HG03575 (cell line): Measurements from ENCODE around the gene KIF23.
"Not testable (repeated sequence)": the region's sequence is repeated elsewhere in the genome, so short reads cannot be mapped to it uniquely, and the experiment has no call there.

Experiments
- ATAC-seq: cut with Tn5 transposase; IDR thresholded peaks from one replicate; pipeline ENCODE4 v1.9.1; 2021; ENCODE audit not compliant: unreplicated experiment, insufficient number of reproducible peaks, low FRiP score; ENCODE audit errors: extremely low read depth

The KIF23 gene

DNA sequence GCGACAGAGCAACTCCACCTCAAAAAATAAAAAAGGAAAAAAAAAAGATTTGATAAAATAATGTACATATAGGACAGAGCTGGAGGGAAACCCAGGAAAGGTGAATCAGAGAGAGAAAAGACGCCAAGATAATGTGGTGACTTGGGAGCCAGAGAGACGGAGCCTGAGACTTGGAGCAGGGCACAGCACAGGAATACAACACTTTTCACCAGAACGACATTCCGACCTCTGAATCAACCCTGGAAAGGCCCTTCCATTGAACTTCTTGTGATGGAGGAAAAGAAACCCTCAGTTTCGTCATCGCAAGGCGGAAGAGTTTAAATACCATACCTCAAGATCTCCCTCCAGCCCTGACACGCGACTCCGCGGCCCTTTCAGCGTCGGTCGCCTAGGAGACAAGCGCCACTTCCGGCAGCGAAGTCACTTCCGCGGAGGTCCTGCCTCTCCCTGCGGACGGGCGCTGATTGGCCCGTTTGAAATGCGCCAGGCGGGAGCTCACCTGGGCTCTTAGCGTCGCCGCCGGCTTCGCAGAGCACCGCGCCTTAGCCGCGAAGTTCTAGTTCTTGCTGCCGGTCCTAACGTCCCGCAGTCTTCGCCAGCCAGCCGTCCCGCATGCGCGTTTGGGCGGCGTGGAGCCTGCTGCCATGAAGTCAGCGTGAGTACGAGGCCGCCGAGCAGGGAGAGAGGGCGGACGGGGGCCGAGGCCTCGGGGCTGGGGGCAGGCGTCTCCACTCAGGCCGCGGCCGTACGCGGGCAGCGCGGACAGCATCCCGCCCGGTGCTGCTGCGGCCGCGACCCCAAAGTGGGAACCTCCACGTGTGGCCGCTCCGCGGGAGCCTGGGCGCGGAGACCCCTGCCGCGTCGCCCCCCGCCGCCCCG lies at the start of gene KIF23:
KIF23 (plus strand) TSS at position 528 of the 879 bp plus-strand sequence; CDS start at position 645, 117 bp downstream.
- ATAC-seq, result peak; percentile 51

- no peak for ATAC-seq
Measured at GRCh38 chr15:69367236-69367635, 46.9 kb upstream of the KIF23 start.

DNA sequence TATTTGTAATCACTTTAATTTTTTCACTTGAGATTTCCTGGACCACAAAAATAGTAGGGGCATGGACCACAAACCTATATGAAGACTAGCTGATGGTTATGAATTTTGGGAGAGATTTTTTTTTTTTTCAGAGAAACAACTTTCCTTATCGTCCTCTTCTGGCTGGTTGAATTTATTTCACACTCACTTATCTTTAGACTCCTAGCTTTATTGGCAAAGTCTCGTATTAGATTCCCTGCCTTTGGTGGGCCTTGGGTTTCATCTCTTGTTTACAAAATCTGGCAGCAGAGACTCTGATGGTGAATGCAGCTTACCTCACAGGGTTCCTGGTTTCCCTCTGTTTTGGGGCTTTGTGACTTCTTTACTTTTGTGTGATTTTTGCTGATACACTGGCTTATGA lies 44.5 kb upstream of the KIF23 start:
- no peak for ATAC-seq

DNA sequence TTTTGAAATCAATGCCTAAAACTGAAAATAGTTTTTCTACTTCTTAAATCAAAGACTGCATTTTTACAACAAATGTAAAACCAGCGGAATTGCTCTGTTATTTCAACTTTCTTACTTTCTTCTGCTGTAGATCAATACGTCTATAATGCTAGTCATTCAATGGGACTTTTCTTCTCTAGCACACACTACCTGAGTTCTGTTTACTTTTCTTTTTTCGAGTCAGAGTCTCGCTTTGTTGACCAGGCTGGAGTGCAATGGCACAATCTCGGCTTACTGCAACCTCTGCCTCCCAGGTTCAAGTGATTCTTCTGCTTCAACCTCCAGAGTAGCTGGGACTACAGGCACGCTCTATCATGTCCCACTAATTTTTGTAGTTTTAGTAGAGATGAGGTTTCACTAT lies 40.7 kb upstream of the KIF23 start:
- ATAC-seq, result no peak

DNA sequence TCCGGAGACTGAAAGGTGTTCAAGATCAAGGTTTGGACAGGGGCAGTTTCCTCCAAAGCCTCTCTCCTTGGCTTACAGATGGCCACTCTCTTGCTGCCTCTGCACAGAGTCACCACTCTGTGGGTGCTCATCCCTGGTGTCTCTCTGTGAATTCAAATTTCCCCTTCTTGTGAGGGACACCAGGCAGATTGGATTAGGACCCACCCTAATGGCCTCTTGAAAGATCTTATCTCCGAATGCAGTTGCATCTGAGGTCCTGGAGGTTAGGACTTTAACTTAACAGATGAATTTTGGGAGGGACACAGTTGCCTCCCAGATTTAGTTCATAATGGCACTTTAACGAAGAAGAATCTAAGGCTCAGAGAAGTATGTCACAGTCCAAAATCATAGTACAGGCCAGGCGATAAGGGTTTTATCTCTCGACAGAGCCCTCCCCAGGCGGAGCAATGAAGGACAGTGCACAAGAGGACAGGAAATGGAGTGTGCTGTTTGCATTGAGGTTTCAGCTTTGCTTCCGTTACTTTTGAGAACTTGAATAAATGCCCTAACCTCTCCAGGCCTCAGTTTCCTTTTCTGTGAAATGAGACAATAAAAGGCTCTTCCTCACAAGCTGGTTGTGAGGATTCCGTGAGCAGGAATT lies 38.9 kb upstream of the KIF23 start:
- ATAC-seq, result no peak

DNA sequence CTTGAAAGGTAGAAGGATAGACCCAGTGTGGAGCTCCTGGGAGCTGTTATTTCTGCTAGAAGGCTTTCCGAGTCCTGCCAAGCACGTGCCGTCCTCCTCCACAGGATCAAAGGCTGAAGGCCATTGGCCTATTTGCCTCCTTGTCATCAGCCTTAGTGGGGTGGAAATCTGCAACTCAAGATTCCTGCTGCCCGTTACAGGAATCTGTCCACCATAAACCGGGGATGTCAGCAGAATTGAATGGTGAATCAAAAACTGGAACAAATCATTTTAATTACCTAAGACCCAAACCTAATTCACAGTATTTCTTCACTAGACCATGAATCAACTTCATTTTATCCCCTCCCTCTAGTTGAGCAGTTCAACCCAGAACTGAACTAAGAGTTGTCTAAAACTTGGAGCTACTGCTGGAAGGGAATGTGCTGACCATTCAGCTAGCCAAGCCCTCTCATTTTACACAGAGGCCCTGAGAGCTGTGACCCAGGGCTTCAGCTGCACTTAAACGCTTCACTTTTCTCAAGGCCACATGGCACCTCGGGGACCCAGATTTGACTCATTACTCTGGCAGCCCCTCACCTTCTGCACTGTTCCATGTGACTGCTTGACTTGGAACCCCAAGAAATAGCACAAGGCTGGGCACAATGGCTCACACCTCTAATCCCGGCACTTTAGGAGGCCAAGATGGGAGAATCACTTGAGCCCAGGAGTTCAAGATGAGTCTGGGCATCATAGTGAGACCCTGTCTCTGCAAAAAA lies 36.8 kb upstream of the KIF23 start:
- ATAC-seq, result no peak

GRCh38 chr15:69380100-69380725 lies 33.9 kb upstream of the KIF23 start:
- ATAC-seq, result no peak

GRCh38 chr15:69380726-69381105 lies 33.4 kb upstream of the KIF23 start:
- no peak for ATAC-seq

DNA sequence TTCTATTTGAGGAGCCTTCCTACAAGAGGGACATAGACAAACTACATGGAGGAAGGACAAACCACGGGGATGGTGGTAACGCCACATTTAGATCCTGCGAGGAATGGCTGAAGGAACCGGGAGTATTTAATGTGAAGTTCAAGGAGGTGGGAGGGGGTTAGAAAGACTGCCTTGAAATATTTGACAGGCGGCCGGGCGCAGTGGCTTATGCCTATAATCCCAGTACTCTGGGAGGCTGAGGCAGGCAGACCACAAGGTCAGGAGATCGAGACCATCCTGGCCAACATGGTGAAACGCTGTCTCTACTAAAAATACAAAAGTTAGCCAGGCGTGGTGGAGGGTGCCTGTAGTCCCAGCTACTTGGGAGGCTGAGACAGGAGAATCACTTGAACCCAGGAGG lies 32.0 kb upstream of the KIF23 start:
- not testable (repeated sequence) for ATAC-seq

GRCh38 chr15:69384066-69384465 lies 30.1 kb upstream of the KIF23 start:
- not testable (repeated sequence) for ATAC-seq

GRCh38 chr15:69384626-69385598 lies 29.2 kb upstream of the KIF23 start:
- no peak for ATAC-seq

DNA sequence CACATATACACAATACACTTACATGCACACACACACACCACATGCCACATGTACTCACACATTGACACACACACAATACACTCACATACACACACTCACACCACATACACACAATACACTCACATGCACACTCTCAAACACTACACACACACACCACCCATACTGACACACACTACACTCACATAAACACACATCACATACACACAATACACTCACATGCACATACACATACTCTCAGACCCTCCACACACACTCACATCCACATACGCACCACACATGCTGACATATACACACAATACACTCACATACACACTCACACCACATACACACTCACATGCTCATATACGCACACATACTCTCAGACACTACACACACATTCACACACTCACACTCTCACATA lies 28.3 kb upstream of the KIF23 start:
- ATAC-seq, result no peak

- ATAC-seq, result no peak
Measured at GRCh38 chr15:69386284-69386683, 27.9 kb upstream of the KIF23 start.

GRCh38 chr15:69388260-69388705 lies 25.9 kb upstream of the KIF23 start:
- no peak for ATAC-seq

DNA sequence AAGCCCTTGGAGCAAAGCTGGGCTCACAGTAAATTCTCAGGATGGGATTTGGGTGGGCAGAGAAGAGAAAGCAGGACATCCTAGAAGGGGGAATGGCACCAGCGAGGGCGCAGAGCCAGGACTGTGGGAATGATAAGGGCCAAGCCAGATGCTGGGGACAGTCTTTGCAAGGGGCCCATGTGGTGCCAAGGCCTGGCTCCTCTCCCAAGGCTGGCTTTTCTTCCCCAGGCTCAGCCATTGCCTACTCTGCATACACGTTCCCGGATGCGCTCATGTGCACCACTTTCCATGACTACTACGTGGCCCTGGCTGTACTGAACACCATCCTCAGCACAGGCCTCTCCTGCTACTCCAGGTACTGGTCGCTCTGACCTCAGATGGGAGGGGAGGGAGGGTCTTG lies 24.7 kb upstream of the KIF23 start:
- ATAC-seq, result no peak

- no peak for ATAC-seq
Measured at GRCh38 chr15:69390575-69390974, 23.6 kb upstream of the KIF23 start.

- ATAC-seq, result no peak
Measured at GRCh38 chr15:69391046-69391757, 22.9 kb upstream of the KIF23 start.

GRCh38 chr15:69392352-69392751 lies 21.8 kb upstream of the KIF23 start:
- no peak for ATAC-seq
